Epithelial cell of esophagus (primary cell): Measurements from ENCODE around the gene ITGB1.
"Not testable (repeated sequence)": the region's sequence is repeated elsewhere in the genome, so short reads cannot be mapped to it uniquely, and the experiment has no call there.

Experiments used
- DNase-seq: peaks from one replicate; pipeline ENCODE4 v3.0.0; 2010; ENCODE audit warnings: low read depth
- H3K4me3 ChIP-seq: 2 replicates; pipeline ENCODE4 v1.5.1; 2011; ENCODE audit warnings: mild to moderate bottlenecking, low read length, control low read depth
- TF ChIP-seq, protein P1 (sequence below): IDR thresholded peaks from 2 replicates; pipeline ENCODE4 v1.5.1; 2011; ENCODE audit warnings: low read depth, mild to moderate bottlenecking, low read length, control low read depth, inconsistent platforms; ENCODE audit not compliant: insufficient read depth; ENCODE audit errors: missing control alignments

The ITGB1 gene

DNA sequence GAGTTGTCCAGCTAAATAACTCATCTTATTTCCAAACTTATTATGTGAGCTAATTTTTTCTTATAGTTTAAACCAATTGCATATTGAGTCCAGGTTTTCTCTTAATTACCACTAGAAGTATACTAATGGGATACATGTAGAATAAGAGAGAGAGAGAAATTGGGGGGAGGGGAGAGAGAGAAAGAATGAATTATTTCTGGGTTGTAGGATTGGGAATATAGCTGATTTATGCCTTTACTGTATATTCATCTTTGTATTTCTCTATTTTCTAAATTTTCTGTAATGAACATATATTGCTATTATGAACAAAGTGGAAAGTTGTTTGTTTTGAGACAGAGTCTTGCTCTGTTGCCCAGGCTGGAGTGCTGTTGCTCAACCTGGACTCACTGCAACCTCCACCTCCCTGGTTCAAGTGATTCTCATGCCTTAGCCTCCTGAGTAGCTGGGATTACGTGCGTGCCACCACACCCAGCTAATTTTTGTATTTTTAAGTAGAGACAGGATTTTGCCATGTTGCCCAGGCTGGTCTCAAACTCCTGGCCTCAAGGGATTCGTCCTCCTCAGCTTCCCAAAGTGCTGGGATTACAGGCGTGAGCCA, 26.1 kb upstream of the ITGB1 start:
- TF ChIP-seq, protein P1, sequence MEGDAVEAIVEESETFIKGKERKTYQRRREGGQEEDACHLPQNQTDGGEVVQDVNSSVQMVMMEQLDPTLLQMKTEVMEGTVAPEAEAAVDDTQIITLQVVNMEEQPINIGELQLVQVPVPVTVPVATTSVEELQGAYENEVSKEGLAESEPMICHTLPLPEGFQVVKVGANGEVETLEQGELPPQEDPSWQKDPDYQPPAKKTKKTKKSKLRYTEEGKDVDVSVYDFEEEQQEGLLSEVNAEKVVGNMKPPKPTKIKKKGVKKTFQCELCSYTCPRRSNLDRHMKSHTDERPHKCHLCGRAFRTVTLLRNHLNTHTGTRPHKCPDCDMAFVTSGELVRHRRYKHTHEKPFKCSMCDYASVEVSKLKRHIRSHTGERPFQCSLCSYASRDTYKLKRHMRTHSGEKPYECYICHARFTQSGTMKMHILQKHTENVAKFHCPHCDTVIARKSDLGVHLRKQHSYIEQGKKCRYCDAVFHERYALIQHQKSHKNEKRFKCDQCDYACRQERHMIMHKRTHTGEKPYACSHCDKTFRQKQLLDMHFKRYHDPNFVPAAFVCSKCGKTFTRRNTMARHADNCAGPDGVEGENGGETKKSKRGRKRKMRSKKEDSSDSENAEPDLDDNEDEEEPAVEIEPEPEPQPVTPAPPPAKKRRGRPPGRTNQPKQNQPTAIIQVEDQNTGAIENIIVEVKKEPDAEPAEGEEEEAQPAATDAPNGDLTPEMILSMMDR, result no peak
- no peak overlapping the region for H3K4me3 ChIP-seq

DNA sequence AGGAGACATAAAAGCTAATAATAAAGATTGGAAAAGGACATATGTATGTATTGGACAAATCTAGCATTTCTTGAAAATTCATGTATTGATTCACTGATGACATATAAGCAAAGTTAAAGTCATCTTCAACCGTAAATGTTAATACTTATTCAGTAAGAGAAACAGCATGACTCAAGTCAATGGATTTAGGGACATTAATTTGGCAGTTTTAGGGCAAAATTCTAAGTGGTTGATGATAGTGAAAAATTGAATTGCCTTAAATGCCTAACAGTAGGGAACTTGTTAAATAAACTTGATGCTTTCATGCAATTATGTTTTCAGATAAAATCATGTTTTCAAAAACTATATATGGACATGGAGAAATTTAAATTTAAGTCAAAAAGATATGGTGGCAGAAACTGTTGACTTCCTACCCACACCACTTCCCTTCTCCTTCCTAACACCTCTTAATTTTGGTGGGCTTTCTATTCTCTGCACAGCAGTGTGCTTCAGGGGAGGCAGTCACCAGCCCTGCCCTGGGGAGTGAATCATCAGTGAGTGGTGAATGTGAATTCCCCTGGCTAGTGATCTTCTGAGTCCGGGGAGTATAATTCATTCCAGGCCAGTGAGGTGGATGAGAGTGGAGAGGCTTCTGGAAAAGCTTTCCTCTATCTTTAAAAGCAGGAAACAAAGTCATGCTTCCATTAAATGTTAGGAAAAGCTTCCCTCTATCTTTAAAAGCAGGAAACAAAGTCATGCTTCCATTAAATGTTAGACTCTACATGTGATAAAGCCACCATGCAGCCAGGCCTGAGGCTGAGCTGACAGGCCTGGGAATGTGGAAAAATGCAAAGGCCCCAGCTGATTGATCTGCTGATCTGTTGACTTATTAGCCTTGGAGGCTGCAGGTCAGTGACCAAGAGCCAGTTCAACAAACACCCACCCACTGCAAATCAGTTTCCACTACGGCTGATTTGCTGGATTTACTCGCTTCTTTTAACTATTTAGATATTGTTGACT, 25.2 kb upstream of the ITGB1 start:
- H3K4me3 ChIP-seq, result no peak overlapping the region
- TF ChIP-seq, protein P1, result no peak
- peak; percentile 95 for DNase-seq

More for the DNA sequence above, 26.1 kb upstream of the ITGB1 start:
- DNase-seq, result no peak

DNA sequence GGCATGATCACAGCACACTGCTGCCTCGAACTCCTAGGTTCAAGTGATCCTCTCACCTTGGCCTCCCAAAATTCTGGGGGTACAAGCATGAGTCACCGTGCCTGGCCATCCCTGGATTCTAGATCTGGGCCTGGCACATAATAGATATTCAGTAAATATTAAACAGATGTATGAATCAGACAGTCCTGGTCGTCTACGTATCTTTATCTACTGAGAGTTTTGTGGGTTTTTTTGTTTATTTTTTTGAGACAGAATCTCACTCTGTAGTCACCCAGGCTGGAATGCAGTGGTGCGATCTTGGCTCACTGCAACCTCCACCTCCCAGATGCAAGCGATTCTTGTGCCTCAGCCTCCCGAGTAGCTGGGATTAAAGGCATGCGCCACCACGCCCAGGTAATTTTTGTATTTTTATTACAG, 24.3 kb upstream of the ITGB1 start:
- peak; percentile 72 for DNase-seq
- H3K4me3 ChIP-seq, result no peak overlapping the region

DNA sequence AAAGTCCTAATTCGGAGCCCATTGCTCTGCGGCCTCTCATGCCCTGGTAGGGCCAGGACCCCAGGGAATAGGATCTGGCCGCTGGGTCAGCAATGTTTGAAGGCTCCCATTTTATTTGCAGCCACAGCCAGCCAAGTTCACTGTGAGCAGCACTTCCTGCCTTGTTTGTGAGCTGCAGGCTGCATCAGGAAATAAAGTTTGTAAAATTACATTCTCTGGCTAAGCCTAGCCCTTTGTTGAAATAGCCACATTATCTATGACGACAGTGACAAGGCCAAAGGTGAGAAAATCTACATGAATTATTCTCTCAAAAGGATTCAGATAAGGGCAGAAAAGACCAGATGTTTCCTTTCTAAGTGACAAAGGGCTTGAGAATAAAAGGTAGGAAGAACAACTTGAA, 23.7 kb upstream of the ITGB1 start:
- H3K4me3 ChIP-seq, result no peak overlapping the region
- peak; percentile 27 for DNase-seq

More for the DNA sequence above, 24.3 kb upstream of the ITGB1 start:
- TF ChIP-seq, protein P1, result no peak

DNA sequence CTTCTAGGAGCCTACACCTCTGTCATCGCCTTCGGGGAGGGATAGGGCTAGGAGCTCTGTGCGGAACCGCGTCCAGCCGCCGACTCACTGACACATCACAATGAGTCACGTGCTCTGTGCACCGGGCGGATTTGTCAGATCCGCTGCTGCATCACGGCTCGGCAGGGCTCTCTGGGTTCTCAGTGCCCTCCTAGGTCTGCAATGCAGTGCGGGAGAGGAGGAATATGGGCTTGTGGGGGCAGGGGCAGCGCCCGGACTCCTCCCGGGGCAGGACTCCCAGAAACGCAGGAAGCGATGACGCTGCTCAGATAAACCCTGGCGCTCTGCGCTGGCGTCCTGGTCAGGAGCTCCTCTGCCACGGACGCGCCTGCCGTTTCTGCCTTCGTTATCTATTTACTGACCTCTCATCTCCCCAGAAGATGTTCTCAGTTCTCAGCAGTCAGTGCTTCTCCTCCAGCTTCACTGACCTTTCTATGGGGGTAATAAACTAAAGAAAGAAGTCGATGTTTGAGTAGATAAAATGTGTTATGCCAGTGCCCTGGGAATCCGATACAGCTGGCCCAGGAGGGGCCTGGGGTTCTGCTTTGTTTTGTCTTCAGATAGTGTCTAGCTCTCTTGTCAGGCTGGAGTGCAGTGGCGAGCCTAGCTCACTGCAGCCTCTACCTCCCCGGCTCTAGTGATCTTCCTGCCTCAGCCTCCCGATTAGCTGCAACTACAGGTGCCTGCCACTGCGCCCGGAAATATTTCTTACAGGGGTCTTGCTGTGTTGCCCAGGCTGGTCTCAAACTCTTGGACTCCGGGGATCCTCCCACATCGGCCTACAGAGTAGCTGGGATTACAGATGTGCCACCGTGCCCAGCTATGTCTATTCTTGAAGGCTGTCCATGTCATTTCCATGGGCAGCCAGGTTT, 22.8 kb upstream of the ITGB1 start:
- H3K4me3 ChIP-seq, result peak overlapping the region; percentile 51
- TF ChIP-seq, protein P1, result no peak
- peak; percentile 100 for DNase-seq

More for the DNA sequence above, 23.7 kb upstream of the ITGB1 start:
- TF ChIP-seq, protein P1, result no peak

DNA sequence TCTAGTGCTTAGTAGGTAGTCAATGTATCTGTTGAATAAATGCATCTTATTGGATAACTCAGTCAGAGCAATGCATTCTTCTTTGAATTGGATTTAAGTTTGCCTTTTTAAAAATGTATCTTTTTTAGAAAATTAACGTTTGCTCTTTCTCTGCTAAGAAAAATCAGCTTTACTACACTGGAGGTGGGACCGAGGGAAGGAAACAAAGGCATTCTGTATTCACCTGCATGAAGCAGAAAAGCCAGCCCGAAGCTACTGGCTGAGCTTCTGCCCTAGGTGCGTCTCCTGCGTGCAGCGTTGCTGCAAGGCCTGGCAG, 22.2 kb upstream of the ITGB1 start:
- H3K4me3 ChIP-seq, result no peak overlapping the region
- DNase-seq, result no peak
- TF ChIP-seq, protein P1, result no peak

DNA sequence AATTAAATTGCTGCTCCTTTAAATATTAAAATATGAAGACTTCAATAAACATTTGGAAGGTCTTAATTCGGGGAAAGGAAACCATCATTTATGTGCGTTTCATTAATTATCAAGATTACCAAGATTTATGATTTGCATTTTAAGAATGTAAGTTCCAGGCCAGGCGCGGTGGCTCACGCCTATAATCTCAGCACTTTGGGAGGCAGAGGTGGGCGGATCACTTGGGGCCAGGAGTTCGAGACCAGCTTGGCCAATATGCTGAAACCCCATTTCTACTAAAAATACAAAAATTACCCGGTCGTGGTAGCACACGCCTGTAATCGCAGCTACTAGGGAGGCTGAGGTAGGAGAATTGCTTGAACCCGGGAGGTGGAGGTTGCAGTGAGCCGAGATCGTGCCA, 21.7 kb upstream of the ITGB1 start:
- H3K4me3 ChIP-seq, result not testable (repeated sequence)

More for the DNA sequence above, 21.7 kb upstream of the ITGB1 start:
- not testable (repeated sequence) for DNase-seq
